Type B pancreatic cell (in vitro differentiated cells): ENCODE measurements around the gene FTCD. TPM values are rescaled to one million over a fixed set of nuclear protein-coding genes. Genes with fewer than 3 reads are reported as not detected.

Experiments used
- DNase-seq: peaks from one replicate; pipeline ENCODE4 v3.0.0; 2021; ENCODE audit warnings: mixed read lengths; ENCODE audit not compliant: unreplicated experiment; ENCODE audit errors: extremely low spot score
- H3K27ac Mint-ChIP-seq: 2 replicates; pipeline ENCODE4 v1.8.0; 2021; ENCODE audit warnings: mild to moderate bottlenecking, mixed read lengths
- H3K27me3 Mint-ChIP-seq: 2 replicates; pipeline ENCODE4 v1.8.0; 2021; ENCODE audit warnings: mixed read lengths
- H3K36me3 Mint-ChIP-seq: 2 replicates; pipeline ENCODE4 v1.8.0; 2021; ENCODE audit warnings: mixed read lengths
- H3K4me1 Mint-ChIP-seq: one replicate; pipeline ENCODE4 v1.8.0; 2021; ENCODE audit warnings: mixed read lengths; ENCODE audit not compliant: unreplicated experiment
- H3K4me3 Mint-ChIP-seq: 2 replicates; pipeline ENCODE4 v1.8.0; 2021; ENCODE audit warnings: mild to moderate bottlenecking, mixed read lengths
- H3K9me3 Mint-ChIP-seq: 2 replicates; pipeline ENCODE4 v1.8.0; 2021; ENCODE audit warnings: mixed read lengths
- CTCF ChIP-seq: fragments of 200-600 bp; sonication (generic); conservative IDR thresholded peaks from 2 replicates; pipeline ENCODE4 v1.5.0; 2021; ENCODE audit warnings: antibody characterized with exemption, mild to moderate bottlenecking
- total RNA-seq: library from RNA; stranded (reverse); gene quantifications from 2 replicates; pipeline ENCODE4 v1.2.1, GENCODE V29; 2021; ENCODE audit warnings: low replicate concordance

Gene FTCD
- total RNA-seq, 1 donor from 2014 or later, result 26.9 TPM

- Mint-ChIP-seq H3K36me3 (peaks cover 13% of the 10 kb centered on the region), H3K4me3 (no peak overlapping the region), H3K27ac (no peak overlapping the region), H3K4me1 (no peaks in the 10 kb centered on the region), H3K9me3 (no peaks in the 10 kb centered on the region), H3K27me3 (no peaks in the 10 kb centered on the region)
- no peak for TF ChIP-seq CTCF
- DNase-seq, result no peak
Observed at GRCh38 chr21:46160657-46160906, 5.2 kb upstream of the FTCD start.

DNA sequence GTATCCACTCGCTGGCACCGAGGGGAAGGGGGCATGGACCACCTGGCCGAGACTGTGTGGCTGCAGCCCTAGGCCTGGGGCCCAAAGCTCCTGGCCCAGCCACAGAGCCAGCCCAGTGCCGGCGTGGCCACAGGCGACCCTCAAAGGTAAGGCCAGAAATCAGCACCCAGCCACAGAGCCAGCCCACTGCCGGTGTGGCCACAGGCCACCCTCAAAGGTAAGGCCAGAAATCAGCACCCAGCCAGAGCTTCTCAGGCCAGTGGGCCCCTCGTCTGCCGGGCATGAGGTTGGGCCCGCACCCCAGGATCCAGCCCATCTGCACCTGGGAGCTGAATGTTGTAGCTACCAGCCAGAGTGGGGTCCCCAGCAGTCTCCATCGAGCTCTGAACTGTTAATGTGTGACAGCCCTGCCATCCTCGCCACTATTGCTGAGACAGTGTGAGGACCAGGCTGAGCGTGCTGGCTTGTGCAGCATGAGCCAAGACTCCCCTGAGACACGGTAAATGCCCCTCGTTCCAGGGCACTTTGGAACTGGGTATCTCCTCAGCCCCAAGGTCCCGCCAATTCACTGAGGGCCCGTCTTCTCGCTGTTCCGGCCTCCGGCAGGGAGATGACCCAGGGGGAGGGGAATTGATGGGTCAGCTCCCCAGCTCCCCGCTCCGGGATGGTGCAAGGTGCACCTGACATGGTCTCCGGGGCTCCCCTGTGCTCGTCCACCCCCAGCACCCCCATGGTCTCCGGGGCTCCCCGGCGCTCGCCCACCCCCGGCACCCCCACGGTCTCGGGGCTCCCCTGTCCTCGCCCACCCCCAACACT lies 4.7 kb upstream of the FTCD start:
- Mint-ChIP-seq H3K4me3 (no peak overlapping the region), H3K27ac (no peak overlapping the region), H3K27me3 (no peaks in the 10 kb centered on the region), H3K4me1 (no peaks in the 10 kb centered on the region), H3K9me3 (no peaks in the 10 kb centered on the region), H3K36me3 (peaks cover 13% of the 10 kb centered on the region)
- no peak for DNase-seq
- TF ChIP-seq CTCF, result no peak

- Mint-ChIP-seq H3K36me3 (peaks cover 10% of the 10 kb centered on the region), H3K27me3 (no peaks in the 10 kb centered on the region)
Observed at GRCh38 chr21:46159390-46159789, 4.0 kb upstream of the FTCD start.

DNA sequence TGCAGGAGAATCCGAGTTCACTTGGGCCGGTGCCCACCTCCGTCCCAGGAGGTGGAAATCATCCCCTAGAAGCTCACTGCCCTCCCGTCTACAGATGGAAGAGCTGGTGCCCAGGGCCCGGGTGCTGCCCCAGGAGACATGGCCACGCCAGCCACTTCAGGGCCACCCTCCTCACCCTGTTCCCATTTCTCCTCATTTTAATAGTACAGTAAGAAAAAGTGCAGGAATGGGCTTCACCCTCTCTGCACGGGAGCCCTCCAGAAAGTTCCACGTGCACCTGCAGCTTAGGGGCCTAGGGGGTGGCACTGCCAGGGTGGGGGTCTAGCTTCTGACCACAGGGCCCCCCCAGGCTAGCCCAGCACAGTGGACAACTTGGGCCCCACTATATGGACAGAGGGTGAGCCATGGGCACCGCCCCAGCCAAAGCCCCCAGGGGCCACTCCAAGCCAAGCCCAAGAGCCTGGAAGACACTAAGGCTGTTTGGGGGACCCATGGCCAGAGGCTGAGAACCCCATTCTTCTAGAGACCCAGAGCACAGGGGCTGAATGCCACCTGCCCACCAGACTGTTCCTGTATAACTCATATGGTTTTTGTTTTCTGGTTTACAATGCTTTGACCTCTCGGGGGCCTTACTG lies 3.4 kb upstream of the FTCD start:
- no peak for DNase-seq
- H3K9me3 Mint-ChIP-seq, result no peaks in the 10 kb centered on the region
- TF ChIP-seq CTCF, result no peak
- H3K36me3 Mint-ChIP-seq, result peaks cover 10% of the 10 kb centered on the region
- H3K4me1 Mint-ChIP-seq, result no peaks in the 10 kb centered on the region
- no peak overlapping the region for H3K27ac Mint-ChIP-seq
- no peak overlapping the region for H3K4me3 Mint-ChIP-seq
- H3K27me3 Mint-ChIP-seq, result no peaks in the 10 kb centered on the region

More at GRCh38 chr21:46159390-46159789, 4.0 kb upstream of the FTCD start:
- Mint-ChIP-seq H3K27ac (no peak overlapping the region), H3K9me3 (no peaks in the 10 kb centered on the region), H3K4me3 (no peak overlapping the region), H3K4me1 (no peaks in the 10 kb centered on the region)
- no peak for TF ChIP-seq CTCF
- DNase-seq, result no peak

- TF ChIP-seq CTCF, result no peak
- no peak overlapping the region for H3K4me3 Mint-ChIP-seq
- DNase-seq, result no peak
- H3K27me3 Mint-ChIP-seq, result no peaks in the 10 kb centered on the region
- H3K36me3 Mint-ChIP-seq, result peaks cover 3% of the 10 kb centered on the region
- no peaks in the 10 kb centered on the region for H3K4me1 Mint-ChIP-seq
- H3K9me3 Mint-ChIP-seq, result no peaks in the 10 kb centered on the region
- no peak overlapping the region for H3K27ac Mint-ChIP-seq
Observed at GRCh38 chr21:46157987-46158451, 2.6 kb upstream of the FTCD start.
